Osteoblast (primary cell): Measurements from ENCODE around the gene QPCT. TPM values are rescaled to one million over a fixed set of nuclear protein-coding genes. Genes with fewer than 3 reads are reported as not detected.

Experiments used
- DNase-seq: peaks from one replicate; pipeline ENCODE4 v3.0.0; 2011; ENCODE audit warnings: low spot score, mixed read lengths; ENCODE audit not compliant: insufficient read length; ENCODE audit errors: missing footprints
- H2AFZ ChIP-seq: 2 replicates; pipeline ENCODE4 v1.6.0; 2011; ENCODE audit warnings: mild to moderate bottlenecking, low read length
- H3K27ac ChIP-seq: 2 replicates; pipeline ENCODE4 v1.5.1; 2011; ENCODE audit warnings: mild to moderate bottlenecking, low read depth, low read length, moderate library complexity
- H3K27me3 ChIP-seq: 2 replicates; pipeline ENCODE4 v1.6.0; 2012; ENCODE audit warnings: mild to moderate bottlenecking, control low read depth, inconsistent platforms, low read length, moderate library complexity; ENCODE audit not compliant: insufficient read depth
- H3K36me3 ChIP-seq: 2 replicates; pipeline ENCODE4 v1.5.1; 2011; ENCODE audit warnings: mild to moderate bottlenecking, low read length, control low read depth, moderate library complexity; ENCODE audit not compliant: insufficient read depth
- H3K4me1 ChIP-seq: 2 replicates; pipeline ENCODE4 v1.5.1; 2011; ENCODE audit warnings: mild to moderate bottlenecking, low read length, control low read depth, moderate library complexity; ENCODE audit not compliant: insufficient read depth
- H3K4me2 ChIP-seq: 2 replicates; pipeline ENCODE4 v1.6.0; 2011; ENCODE audit warnings: mild to moderate bottlenecking, low read length; ENCODE audit not compliant: insufficient read depth
- H3K4me3 ChIP-seq: fragments of 200-600 bp; sonication (generic); 3 replicates; pipeline ENCODE4 v1.5.1; 2012; ENCODE audit warnings: mild to moderate bottlenecking, low read length, inconsistent platforms; ENCODE audit not compliant: insufficient read depth
- H3K79me2 ChIP-seq: 2 replicates; pipeline ENCODE4 v1.6.0; 2012; ENCODE audit warnings: mild to moderate bottlenecking, low read length, control low read depth, inconsistent platforms; ENCODE audit not compliant: insufficient read depth
- H3K9me3 ChIP-seq: 2 replicates; pipeline ENCODE4 v1.5.1; 2011; ENCODE audit warnings: low read depth, low read length, control low read depth
- H4K20me1 ChIP-seq: 2 replicates; pipeline ENCODE4 v1.6.0; 2012; ENCODE audit warnings: mild to moderate bottlenecking, low read length, control low read depth; ENCODE audit not compliant: insufficient read depth
- total RNA-seq: library from RNA; depleted of rRNA; stranded (reverse); fragments of >200 nt; gene quantifications from 2 replicates; pipeline ENCODE4 v1.2.3, GENCODE V29; 2012
- TF ChIP-seq, protein P1 (sequence below): IDR thresholded peaks from 2 replicates; pipeline ENCODE4 v1.5.1; 2011; ENCODE audit warnings: mild to moderate bottlenecking, low read depth, low read length, moderate library complexity; ENCODE audit errors: extremely low read depth

Gene QPCT
- total RNA-seq, 1 donor = 25.7 TPM

DNA sequence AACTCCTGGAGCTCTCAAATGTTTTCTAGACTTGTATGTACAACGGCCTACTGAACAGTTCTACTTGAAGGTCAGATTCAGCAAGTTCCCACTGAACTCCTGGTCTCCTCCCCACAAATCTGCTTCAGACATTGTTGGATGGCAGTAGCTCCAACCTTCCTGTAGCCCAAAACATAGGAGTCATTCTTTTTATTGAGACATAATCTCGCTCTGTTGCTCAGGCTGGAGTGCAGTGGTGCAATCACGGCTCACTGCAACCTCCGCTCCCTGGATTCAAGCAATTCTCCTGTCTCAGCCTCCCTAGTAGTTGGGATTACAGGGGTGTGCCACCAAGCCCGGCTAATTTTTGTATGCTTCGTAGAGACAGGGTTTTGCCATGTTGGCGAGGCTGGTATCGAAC, 47.3 kb downstream of the QPCT start:
- Histone ChIP-seq H3K4me2 (no peak overlapping the region), H3K4me1 (peaks cover 45% of the 10 kb centered on the region), H3K9me3 (no peaks in the 10 kb centered on the region), H4K20me1 (no peaks in the 10 kb centered on the region), H3K79me2 (no peaks in the 10 kb centered on the region), H3K4me3 (no peak overlapping the region), H2AFZ (no peak overlapping the region), H3K27ac (no peak overlapping the region), H3K27me3 (no peaks in the 10 kb centered on the region), H3K36me3 (no peaks in the 10 kb centered on the region)
- TF ChIP-seq, protein P1, sequence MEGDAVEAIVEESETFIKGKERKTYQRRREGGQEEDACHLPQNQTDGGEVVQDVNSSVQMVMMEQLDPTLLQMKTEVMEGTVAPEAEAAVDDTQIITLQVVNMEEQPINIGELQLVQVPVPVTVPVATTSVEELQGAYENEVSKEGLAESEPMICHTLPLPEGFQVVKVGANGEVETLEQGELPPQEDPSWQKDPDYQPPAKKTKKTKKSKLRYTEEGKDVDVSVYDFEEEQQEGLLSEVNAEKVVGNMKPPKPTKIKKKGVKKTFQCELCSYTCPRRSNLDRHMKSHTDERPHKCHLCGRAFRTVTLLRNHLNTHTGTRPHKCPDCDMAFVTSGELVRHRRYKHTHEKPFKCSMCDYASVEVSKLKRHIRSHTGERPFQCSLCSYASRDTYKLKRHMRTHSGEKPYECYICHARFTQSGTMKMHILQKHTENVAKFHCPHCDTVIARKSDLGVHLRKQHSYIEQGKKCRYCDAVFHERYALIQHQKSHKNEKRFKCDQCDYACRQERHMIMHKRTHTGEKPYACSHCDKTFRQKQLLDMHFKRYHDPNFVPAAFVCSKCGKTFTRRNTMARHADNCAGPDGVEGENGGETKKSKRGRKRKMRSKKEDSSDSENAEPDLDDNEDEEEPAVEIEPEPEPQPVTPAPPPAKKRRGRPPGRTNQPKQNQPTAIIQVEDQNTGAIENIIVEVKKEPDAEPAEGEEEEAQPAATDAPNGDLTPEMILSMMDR = no peak
- no peak for DNase-seq

DNA sequence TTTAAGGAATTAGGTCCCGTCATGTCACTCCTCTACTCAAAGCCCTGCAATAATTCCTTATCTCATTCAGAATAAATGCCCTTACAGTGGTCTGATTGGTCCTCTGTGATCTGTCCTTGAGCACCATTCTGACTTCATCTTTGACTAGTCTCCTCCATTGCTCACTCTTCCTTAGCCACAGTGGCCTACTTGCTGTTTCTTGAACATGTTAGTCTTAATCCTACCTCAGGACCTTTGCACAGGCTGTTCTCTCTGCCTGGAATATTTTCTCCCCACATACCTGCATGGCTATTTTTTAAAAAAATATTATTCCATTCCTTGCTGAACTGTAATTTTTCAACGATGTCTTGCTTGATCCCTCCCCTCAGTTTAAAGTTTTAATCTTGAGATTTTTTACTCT, 48.0 kb downstream of the QPCT start:
- H3K27me3 ChIP-seq = no peaks in the 10 kb centered on the region
- DNase-seq = no peak
- no peak overlapping the region for H3K4me2 ChIP-seq
- no peak overlapping the region for H2AFZ ChIP-seq
- H4K20me1 ChIP-seq = no peaks in the 10 kb centered on the region
- no peak overlapping the region for H3K4me3 ChIP-seq
- no peaks in the 10 kb centered on the region for H3K79me2 ChIP-seq
- no peaks in the 10 kb centered on the region for H3K9me3 ChIP-seq
- H3K27ac ChIP-seq = no peak overlapping the region
- H3K4me1 ChIP-seq = peaks cover 38% of the 10 kb centered on the region
- H3K36me3 ChIP-seq = no peaks in the 10 kb centered on the region
- TF ChIP-seq, protein P1 = no peak

DNA sequence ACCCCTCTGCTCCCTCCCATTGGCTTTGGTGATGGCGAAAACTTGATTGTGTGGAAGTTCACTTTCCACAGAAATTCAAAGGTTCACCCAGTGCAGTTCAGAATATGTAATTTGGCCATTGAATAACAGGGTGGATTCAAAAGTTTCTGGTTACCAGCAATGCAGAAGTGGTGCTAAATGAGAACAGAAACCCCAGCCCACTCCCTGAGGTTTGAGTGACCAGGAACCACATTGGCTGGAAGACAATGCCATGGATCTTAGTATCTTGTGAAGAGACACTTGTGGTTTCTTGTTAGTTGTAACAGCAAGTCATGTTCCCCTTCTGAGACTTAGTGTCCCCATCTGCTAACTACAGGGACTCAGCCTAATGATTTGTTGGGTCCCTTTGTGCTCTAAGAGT, 49.8 kb downstream of the QPCT start:
- TF ChIP-seq, protein P1 = no peak
- H2AFZ ChIP-seq = no peak overlapping the region
- no peak overlapping the region for H3K4me3 ChIP-seq
- no peak overlapping the region for H3K27ac ChIP-seq
- no peaks in the 10 kb centered on the region for H3K27me3 ChIP-seq
- H3K9me3 ChIP-seq = no peaks in the 10 kb centered on the region
- no peaks in the 10 kb centered on the region for H3K79me2 ChIP-seq
- H3K4me2 ChIP-seq = no peak overlapping the region
- DNase-seq = no peak
- H4K20me1 ChIP-seq = no peaks in the 10 kb centered on the region
- H3K4me1 ChIP-seq = peaks cover 20% of the 10 kb centered on the region
- H3K36me3 ChIP-seq = no peaks in the 10 kb centered on the region

DNA sequence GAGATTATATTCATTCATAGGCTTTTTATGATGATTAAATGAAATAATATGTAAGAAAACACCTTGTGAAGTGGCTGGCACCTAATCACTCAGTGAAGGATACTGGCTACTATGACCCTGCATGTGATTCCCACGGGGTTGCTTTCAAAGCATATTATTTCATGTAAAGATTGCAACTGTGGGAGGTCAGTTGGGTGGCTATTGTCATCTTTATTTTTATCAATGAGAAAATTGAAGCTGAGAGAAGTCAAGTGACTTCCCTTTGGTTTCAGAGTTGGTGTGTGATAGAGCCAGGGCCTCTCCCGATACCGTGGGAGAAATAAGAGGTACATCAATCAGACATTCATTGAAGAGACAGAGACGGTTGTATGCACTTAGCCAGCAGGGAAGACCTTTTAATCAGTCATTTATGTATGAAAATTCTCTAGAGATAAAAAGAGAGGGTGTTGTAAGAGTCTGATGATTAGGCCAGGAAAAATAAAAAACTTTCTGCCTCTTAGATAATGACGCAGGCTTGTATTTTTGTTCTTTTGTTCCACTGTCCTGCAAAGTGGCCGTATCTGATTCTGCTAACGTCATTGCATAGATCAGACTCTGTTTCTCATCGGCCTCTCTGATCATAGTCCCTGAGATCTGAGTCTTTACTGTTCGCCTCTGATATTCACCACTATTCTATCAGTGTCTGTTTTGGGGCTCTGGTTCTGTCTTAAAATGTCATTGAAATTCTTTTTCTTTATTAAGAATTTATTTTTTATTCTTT, 50.5 kb downstream of the QPCT start:
- Histone ChIP-seq H3K4me2 (no peak overlapping the region), H4K20me1 (no peaks in the 10 kb centered on the region), H3K27me3 (no peaks in the 10 kb centered on the region), H3K27ac (no peak overlapping the region), H3K4me1 (peaks cover 13% of the 10 kb centered on the region), H3K4me3 (no peak overlapping the region), H3K9me3 (no peaks in the 10 kb centered on the region), H3K79me2 (no peaks in the 10 kb centered on the region), H2AFZ (peak overlapping the region; percentile 15), H3K36me3 (no peaks in the 10 kb centered on the region)
- TF ChIP-seq, protein P1 = no peak
- no peak for DNase-seq
